Ureter (tissue), 1 donor: Measurements from ENCODE around the gene PLEKHO2. TPM values are rescaled to one million over a fixed set of nuclear protein-coding genes. Genes with fewer than 3 reads are reported as not detected.

Experiments
- DNase-seq: peaks from one replicate; pipeline ENCODE4 v3.0.0-alpha.2; 2020; ENCODE audit warnings: low spot score
- total RNA-seq: library from RNA; stranded (reverse); gene quantifications from one replicate; pipeline ENCODE4 v1.2.4, GENCODE V29; 2023
- donor health status: DM: yes; HTN: yes; CAD: no.

Gene PLEKHO2
- total RNA-seq, 1 donor from 2014 or later: 33.3 TPM

DNA sequence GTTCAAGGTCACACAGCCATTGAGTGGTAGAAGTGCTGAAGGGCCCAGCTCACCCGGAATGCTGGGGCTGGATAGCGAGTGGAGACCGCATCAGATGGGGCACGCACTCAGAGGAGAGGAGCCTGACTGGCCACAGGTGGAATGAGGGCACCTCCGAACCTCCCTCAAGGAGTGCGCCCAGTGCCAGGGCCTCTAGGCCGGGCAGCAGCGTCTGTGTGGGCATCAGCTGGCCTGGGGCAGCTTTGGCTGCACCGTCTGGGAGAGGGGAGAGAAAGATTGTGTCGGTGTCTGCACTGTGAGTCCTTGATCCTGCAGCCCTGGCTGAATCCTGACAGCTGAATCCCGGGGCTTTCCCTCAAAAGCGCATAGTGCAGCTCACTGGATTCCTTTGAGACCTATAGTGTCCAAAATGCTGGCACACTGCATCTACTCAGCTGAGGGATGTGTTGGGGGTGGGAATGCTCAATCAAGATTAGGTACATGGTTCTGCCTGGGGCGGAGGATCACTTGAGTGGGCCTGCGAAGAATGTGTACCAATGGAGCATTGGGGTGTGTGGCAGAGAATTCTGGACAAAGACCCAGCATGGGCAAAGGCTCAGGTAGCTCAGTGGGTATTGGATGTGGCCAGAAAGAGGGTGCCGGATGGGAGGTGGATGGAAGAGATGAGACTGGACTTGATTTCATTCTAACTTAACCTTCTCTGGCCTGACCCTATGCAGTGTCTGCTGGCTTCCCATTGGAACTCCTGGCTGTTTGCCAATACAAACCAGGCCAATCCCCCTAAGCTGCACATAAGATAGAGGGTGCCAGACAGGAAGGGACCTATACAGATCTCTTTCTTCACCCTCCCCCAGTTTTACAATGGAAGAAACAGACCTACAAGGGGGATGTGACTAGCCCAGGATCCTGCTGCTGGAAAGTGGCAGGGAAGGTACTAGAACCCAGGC lies 70.9 kb downstream of the PLEKHO2 start:
- no peak for DNase-seq

- DNase-seq: no peak
Measured at GRCh38 chr15:64915518-64916227, 74.0 kb downstream of the PLEKHO2 start.

GRCh38 chr15:64916365-64916764 lies 74.7 kb downstream of the PLEKHO2 start:
- no peak for DNase-seq

- DNase-seq: no peak
Measured at GRCh38 chr15:64917211-64917610, 75.5 kb downstream of the PLEKHO2 start.

Other genes starting within 250 kb of the PLEKHO2 start
- gene RBPMS2, start 66.3 kb upstream of the PLEKHO2 start, total RNA-seq: 16.9 TPM
- gene PIF1, start 16.3 kb upstream of the PLEKHO2 start, total RNA-seq: 0.99 TPM
- 31.4 TPM for gene ANKDD1A, start 70.0 kb downstream of the PLEKHO2 start, total RNA-seq
- 108 TPM for gene SPG21, start 148.0 kb downstream of the PLEKHO2 start, total RNA-seq
- gene MTFMT, start 187.7 kb downstream of the PLEKHO2 start, total RNA-seq: 19.8 TPM
- gene SLC51B, start 203.5 kb downstream of the PLEKHO2 start, total RNA-seq: not detected
- 32.8 TPM for gene RASL12, start 226.1 kb downstream of the PLEKHO2 start, total RNA-seq
- gene KBTBD13, start 234.8 kb downstream of the PLEKHO2 start, total RNA-seq: 0.18 TPM